Endothelial cell of umbilical vein (primary cell): ENCODE data around the gene IQCC. TPM values are rescaled to one million over a fixed set of nuclear protein-coding genes. Genes with fewer than 3 reads are reported as not detected.

Experiments used
- BruUV-seq: library from RNA; stranded (reverse); fragments of 400-500 nt; replicated peaks from 2 replicates; lab custom pipeline; 2021; lab: Mats Ljungman, UMichigan
- CTCF ChIA-PET: fragments of 300-600, 350-600 bp; sonication (Branson Sonifier 250); formaldehyde crosslinking; loops from one replicate; lab custom pipeline; 2021; ENCODE audit warnings: antibody characterized with exemption, inconsistent platforms; lab: Charles Lee
- POLR2A ChIA-PET: fragments of 300-600, 350-600 bp; sonication (Branson Sonifier 250); formaldehyde crosslinking; loops from one replicate; lab custom pipeline; 2021; ENCODE audit warnings: antibody characterized with exemption, inconsistent platforms; lab: Charles Lee
- DNase-seq: peaks from one replicate; pipeline ENCODE4 v3.0.0-alpha.2; 2011; ENCODE audit warnings: low read depth, low spot score
- FAIRE-seq: peaks from 2 replicates; lab custom pipeline; 2011; peaks lifted over from hg19 to GRCh38; lab: Jason Lieb, UNC
- H2AFZ ChIP-seq: 2 replicates; pipeline ENCODE4 v1.6.0; 2012; ENCODE audit warnings: low read depth, low read length, control low read depth, inconsistent platforms
- H3K27ac ChIP-seq: 2 replicates; pipeline ENCODE4 v1.5.1; 2011; ENCODE audit warnings: low read depth, mild to moderate bottlenecking, control low read depth, low read length, moderate library complexity; ENCODE audit not compliant: insufficient read depth
- H3K27me3 ChIP-seq, 2 experiments: 2 replicates each; pipeline versions ENCODE4 v1.6.0 to v1.6.1; 2011; ENCODE audit warnings: low read length in 2 of 2, mixed read lengths in 1 of 2; ENCODE audit not compliant: control insufficient read depth in 2 of 2, insufficient read depth in 2 of 2
- H3K36me3 ChIP-seq, 2 experiments: 2 replicates in 1 of 2; 3 replicates in 1 of 2; pipeline ENCODE4 v1.5.1; 2011; ENCODE audit warnings: low read length in 2 of 2, mild to moderate bottlenecking in 1 of 2, moderate library complexity in 1 of 2; ENCODE audit not compliant: control insufficient read depth in 2 of 2, insufficient read depth in 2 of 2; ENCODE audit errors: extremely low read depth in 1 of 2
- H3K4me1 ChIP-seq: 3 replicates; pipeline ENCODE4 v1.5.1; 2011; ENCODE audit warnings: mild to moderate bottlenecking, low read length; ENCODE audit not compliant: control insufficient read depth, insufficient read depth; ENCODE audit errors: extremely low read depth
- H3K4me2 ChIP-seq: 2 replicates; pipeline ENCODE4 v1.6.1; 2011; ENCODE audit warnings: low read length, control low read depth, mixed read lengths; ENCODE audit not compliant: insufficient read depth
- H3K4me3 ChIP-seq, 3 experiments: fragments of 200-600 bp in 1 of 3; sonication (generic), shearing (Covaris generic) in 1 of 3; replicated peaks in 1 of 3; 2 replicates each; pipeline ENCODE4 v1.5.1; 2011 to 2016; ENCODE audit warnings: control low read depth in 3 of 3, low read length in 3 of 3, mild to moderate bottlenecking in 2 of 3, inconsistent platforms in 1 of 3, low read depth in 1 of 3, moderate library complexity in 1 of 3; ENCODE audit not compliant: insufficient read depth in 1 of 3
- H3K79me2 ChIP-seq: 2 replicates; pipeline ENCODE4 v1.6.0; 2012; ENCODE audit warnings: low read length, inconsistent platforms; ENCODE audit not compliant: control insufficient read depth, insufficient read depth
- H3K9ac ChIP-seq: replicated peaks from 2 replicates; pipeline ENCODE3; 2011; ENCODE audit warnings: low read length, control low read depth; ENCODE audit not compliant: insufficient read depth; ENCODE audit errors: extremely low read depth
- H3K9me1 ChIP-seq: replicated peaks from 3 replicates; pipeline ENCODE4 v1.6.0; 2011; ENCODE audit warnings: mild to moderate bottlenecking, low read length; ENCODE audit not compliant: control insufficient read depth, insufficient read depth; ENCODE audit errors: extremely low read depth
- H3K9me3 ChIP-seq: replicated peaks from 2 replicates; pipeline ENCODE4 v1.5.1; 2012; ENCODE audit warnings: low read length, inconsistent platforms; ENCODE audit not compliant: control insufficient read depth, insufficient read depth
- H4K20me1 ChIP-seq: replicated peaks from 2 replicates; pipeline ENCODE3; 2011; ENCODE audit warnings: mild to moderate bottlenecking, low read length; ENCODE audit not compliant: control insufficient read depth, insufficient read depth; ENCODE audit errors: extremely low read depth
- CTCF ChIP-seq, 2 donors: IDR thresholded peaks; 1 replicate in 1 of 2; 2 replicates in 1 of 2; pipeline ENCODE4 v1.5.1; 2011; ENCODE audit warnings: low read length in 2 of 2, mild to moderate bottlenecking in 2 of 2, moderate library complexity in 2 of 2, control low read depth in 1 of 2, inconsistent platforms in 1 of 2, low read depth in 1 of 2; ENCODE audit not compliant: insufficient read depth in 1 of 2; ENCODE audit errors: extremely low read depth in 1 of 2
- EZH2 ChIP-seq: IDR thresholded peaks from 2 replicates; pipeline ENCODE4 v1.6.1; 2012; ENCODE audit warnings: borderline replicate concordance, low read depth, mild to moderate bottlenecking, moderate library complexity, low read length, inconsistent platforms; ENCODE audit not compliant: severe bottlenecking
- FOS ChIP-seq: IDR thresholded peaks from 2 replicates; pipeline ENCODE4 v1.6.1; 2011; ENCODE audit warnings: mild to moderate bottlenecking, low read length, moderate library complexity, borderline replicate concordance; ENCODE audit not compliant: insufficient read depth
- GATA2 ChIP-seq: IDR thresholded peaks from 2 replicates; pipeline ENCODE4 v1.7.0; 2011; ENCODE audit warnings: low read depth, mild to moderate bottlenecking, moderate library complexity, mixed read lengths, low read length; ENCODE audit not compliant: insufficient read length, insufficient read depth
- JUN ChIP-seq: IDR thresholded peaks from 2 replicates; pipeline ENCODE4 v1.6.1; 2011; ENCODE audit warnings: borderline replicate concordance, low read depth; ENCODE audit not compliant: insufficient read length, insufficient read depth
- MAX ChIP-seq: IDR thresholded peaks from 2 replicates; pipeline ENCODE4 v1.6.1; 2011; ENCODE audit not compliant: insufficient read depth, insufficient read length
- MYC ChIP-seq: IDR thresholded peaks from one replicate; pipeline ENCODE4 v1.6.1; 2011; ENCODE audit warnings: mild to moderate bottlenecking, low read depth, low read length
- POLR2A ChIP-seq: IDR thresholded peaks from 2 replicates; pipeline ENCODE4 v1.6.1; 2012; ENCODE audit warnings: low read depth, mild to moderate bottlenecking, control low read depth, low read length
- POLR2AphosphoS5 ChIP-seq: IDR thresholded peaks from 2 replicates; pipeline ENCODE4 v1.6.1; 2012; ENCODE audit warnings: low read depth, mild to moderate bottlenecking, control low read depth, low read length, moderate library complexity; ENCODE audit not compliant: insufficient read depth
- dilution Hi-C: fragments of 300-500 bp; cut with MboI; formaldehyde crosslinking; loops from one replicate; pipeline ENCODE4 v1.15.0; 2019; ENCODE audit warnings: low sequenced_read_pairs; ENCODE audit not compliant: extremely low pct_ligation_motif_present
- intact Hi-C: fragments of 100-400 bp; cut with micrococcal nuclease; formaldehyde crosslinking; loops from one replicate; pipeline ENCODE4 v1.10.0; 2022
- polyA plus RNA-seq, 4 experiments: library from polyadenylated mRNA; depleted of rRNA in 3 of 4; stranded (reverse) in 3 of 4; unstranded in 1 of 4; fragments of >200 nt; gene quantifications; 2 replicates each; pipeline versions ENCODE4 v1.2.1 to v1.2.3, GENCODE V29; 2011 to 2012; ENCODE audit warnings: missing spikeins in 1 of 4
- total RNA-seq: library from RNA; stranded (reverse); gene quantifications from 2 replicates; pipeline ENCODE4 v1.2.3, GENCODE V29; 2021

IQCC gene
- total and polyA plus RNA-seq, 2 donors (not counting 3 experiments of a cell fraction or from before 2014, with no cell fraction given): 1.1 to 1.8 TPM

GRCh38 chr1:32256473-32257226 lies 51.2 kb downstream of the IQCC start:
- no peak for FAIRE-seq
- CTCF ChIA-PET: no interaction called here

More at GRCh38 chr1:32256473-32257226, 51.2 kb downstream of the IQCC start:
- Histone ChIP-seq H3K27ac (no peak overlapping the region), H3K36me3 (no peaks in the 10 kb centered on the region), H3K9me1 (no peaks in the 10 kb centered on the region), H3K9me3 (no peaks in the 10 kb centered on the region), H3K79me2 (no peaks in the 10 kb centered on the region), H3K27me3 (no peaks in the 10 kb centered on the region), H3K4me2 (no peak overlapping the region), H4K20me1 (no peaks in the 10 kb centered on the region), H3K4me3 (no peak overlapping the region), H2AFZ (no peak overlapping the region), H3K9ac (no peak overlapping the region), H3K4me1 (peaks cover 2% of the 10 kb centered on the region)
- TF ChIP-seq EZH2 (no peak), MAX (no peak), MYC (no peak), FOS (no peak), GATA2 (no peak), POLR2A (no peak), JUN (no peak), POLR2AphosphoS5 (no peak), CTCF (IDR thresholded peaks at IDR 0.05; ENCODE audit: extremely low read depth in 1 of 2, insufficient read depth in 1 of 2, low read depth in 1 of 2, low read length in 2 of 2) (no peak)
- no TSS peak for BruUV-seq
- POLR2A ChIA-PET: interaction anchor here (0.7 kb wide), 1 partner anchor 58 kb away, joined by 4 read pairs; no protein-coding TSS in a partner anchor
- dilution Hi-C loops (no loop called here), intact Hi-C loops (no loop called here)
- DNase-seq: no peak
